Choroid plexus epithelial cell (primary cell): ENCODE data around the gene RASSF8.

Source experiments
- DNase-seq: peaks from one replicate; pipeline ENCODE4 v3.0.0-alpha.2; 2010; ENCODE audit warnings: low read depth
- H3K4me3 ChIP-seq: 2 replicates; pipeline ENCODE4 v1.5.1; 2011; ENCODE audit warnings: low read depth, mild to moderate bottlenecking, control low read depth, low read length, moderate library complexity
- CTCF ChIP-seq: conservative IDR thresholded peaks from 2 replicates; pipeline ENCODE4 v1.5.1; 2011; ENCODE audit warnings: low read depth, mild to moderate bottlenecking, control low read depth, inconsistent platforms, low read length, moderate library complexity

RASSF8 gene

GRCh38 chr12:26065451-26065850, 107.0 kb downstream of the RASSF8 start:
- TF ChIP-seq CTCF, result no peak
- no peak for DNase-seq
- no peak overlapping the region for H3K4me3 ChIP-seq

GRCh38 chr12:26068503-26068902, 110.0 kb downstream of the RASSF8 start:
- no peak overlapping the region for H3K4me3 ChIP-seq
- no peak for TF ChIP-seq CTCF
- DNase-seq, result no peak

- DNase-seq, result no peak
- no peak for TF ChIP-seq CTCF
- H3K4me3 ChIP-seq, result no peak overlapping the region
These were observed 111.3 kb downstream of the RASSF8 start for GRCh38 chr12:26069796-26070195.

- no peak for TF ChIP-seq CTCF
- DNase-seq, result peak; percentile 28
- no peak overlapping the region for H3K4me3 ChIP-seq
These were observed 119.6 kb downstream of the RASSF8 start for GRCh38 chr12:26077915-26078702.

- no peak for DNase-seq
- TF ChIP-seq CTCF, result no peak
- no peak overlapping the region for H3K4me3 ChIP-seq
These were observed 122.4 kb downstream of the RASSF8 start for GRCh38 chr12:26080911-26081310.

- TF ChIP-seq CTCF, result no peak
- DNase-seq, result no peak
- H3K4me3 ChIP-seq, result no peak overlapping the region
These were observed 128.5 kb downstream of the RASSF8 start for GRCh38 chr12:26086936-26087335.

- peak; percentile 35 for DNase-seq
- H3K4me3 ChIP-seq, result no peak overlapping the region
- TF ChIP-seq CTCF, result no peak
These were observed 130.5 kb downstream of the RASSF8 start for GRCh38 chr12:26088998-26089397.
